Measurements from ENCODE around the gene ANO2.

The ANO2 gene

GRCh38 chr12:5964913-5965900 lies 20.1 kb upstream of the ANO2 start:
- FAIRE-seq, result no peak

GRCh38 chr12:5963515-5963914 lies 18.5 kb upstream of the ANO2 start:
- no peak for FAIRE-seq

DNA sequence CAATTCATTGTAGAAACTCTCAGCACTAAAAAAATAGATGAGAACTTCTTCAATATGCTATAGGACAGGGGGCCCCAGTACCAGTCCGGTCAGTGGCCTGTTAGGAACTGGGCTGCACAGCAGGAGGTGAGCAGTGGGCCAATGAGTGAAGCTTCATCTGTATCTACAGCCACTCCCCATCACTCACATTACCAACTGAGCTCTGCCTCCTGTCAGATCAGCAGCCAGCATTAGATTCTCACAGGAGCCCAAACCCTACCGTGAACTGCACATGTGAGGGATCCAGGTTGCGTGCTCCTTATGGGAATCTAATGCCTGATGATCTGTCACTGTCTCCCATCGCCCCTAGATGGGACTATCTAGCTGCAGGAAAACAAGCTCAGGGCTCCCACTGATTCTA lies 15.7 kb upstream of the ANO2 start:
- FAIRE-seq, result no peak

DNA sequence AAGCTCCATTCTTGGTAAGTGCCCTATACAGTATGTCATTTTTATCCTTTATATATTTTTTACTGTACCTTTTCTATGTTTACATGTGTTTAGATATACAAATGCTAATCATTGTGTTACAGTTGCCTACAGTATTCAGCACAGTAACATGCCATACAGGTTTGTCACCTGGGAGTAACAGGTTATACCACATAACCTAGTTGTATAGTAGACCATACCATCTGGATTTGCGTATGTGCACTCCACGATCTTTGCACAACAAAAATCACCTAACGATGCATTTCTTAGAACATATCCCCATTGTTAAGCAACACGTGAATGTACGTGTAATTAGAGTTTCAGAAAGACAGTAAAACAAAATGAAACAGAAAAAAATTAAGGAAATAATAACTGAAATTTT lies 11.9 kb upstream of the ANO2 start:
- FAIRE-seq, result no peak

GRCh38 chr12:5954661-5955060 lies 9.6 kb upstream of the ANO2 start:
- FAIRE-seq, result no peak

DNA sequence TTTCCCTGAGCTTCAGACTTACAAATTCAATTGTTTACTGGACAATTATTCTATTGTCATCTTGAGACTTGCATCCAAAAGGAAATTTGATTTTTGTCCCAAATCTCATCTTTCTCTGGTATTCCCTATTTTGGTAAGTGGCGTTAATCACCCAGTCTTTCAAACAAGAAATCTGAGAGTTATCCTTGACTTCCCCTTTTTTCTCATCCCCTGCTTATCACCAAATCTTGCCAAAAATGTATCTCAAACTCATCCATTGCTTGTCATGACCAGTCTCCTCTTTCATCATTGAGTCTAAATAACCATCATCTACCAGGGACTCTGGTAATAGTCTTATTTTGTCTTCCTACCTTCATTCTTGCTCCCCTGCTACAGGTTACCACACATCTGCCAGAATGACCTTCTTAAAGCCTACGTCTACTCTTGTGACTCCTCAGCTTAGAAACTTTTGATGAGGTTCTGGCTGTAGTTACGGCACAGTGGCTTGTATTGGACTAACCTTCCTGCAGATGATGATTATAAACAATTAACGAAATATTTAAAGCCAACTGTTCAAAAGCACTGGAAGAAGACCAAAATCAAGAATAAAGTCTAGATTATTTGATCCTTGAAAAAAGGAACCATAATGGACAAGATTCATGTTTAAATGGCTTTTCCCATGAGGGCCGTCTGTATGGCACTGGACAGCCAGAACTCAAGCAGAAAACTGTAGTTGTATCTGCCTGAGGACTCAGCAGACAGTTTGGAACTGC lies 9.0 kb upstream of the ANO2 start:
- FAIRE-seq, result no peak

GRCh38 chr12:5952031-5952430 lies 7.0 kb upstream of the ANO2 start:
- FAIRE-seq, result no peak

DNA sequence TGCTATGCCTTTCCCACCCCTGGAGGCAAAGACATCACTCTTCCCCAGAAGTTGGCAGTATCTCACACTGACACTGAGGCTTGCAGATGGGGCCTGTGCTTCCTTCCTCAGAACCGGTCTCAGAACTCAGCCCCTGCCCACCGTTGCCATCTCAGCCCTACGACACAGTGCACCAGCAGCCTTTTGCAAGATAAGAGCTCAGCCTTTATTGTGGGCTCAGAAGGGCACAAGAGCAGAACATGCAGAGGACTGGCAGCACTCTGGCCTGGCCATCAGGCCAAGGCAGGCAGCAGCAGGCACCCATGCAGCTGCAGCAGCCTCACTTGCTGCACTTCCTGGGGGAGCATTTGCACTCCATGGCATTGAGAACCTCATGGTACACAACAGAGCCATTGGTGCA lies 3.6 kb upstream of the ANO2 start:
- FAIRE-seq, result no peak

GRCh38 chr12:5947006-5947405 lies 1.9 kb upstream of the ANO2 start:
- FAIRE-seq, result no peak

DNA sequence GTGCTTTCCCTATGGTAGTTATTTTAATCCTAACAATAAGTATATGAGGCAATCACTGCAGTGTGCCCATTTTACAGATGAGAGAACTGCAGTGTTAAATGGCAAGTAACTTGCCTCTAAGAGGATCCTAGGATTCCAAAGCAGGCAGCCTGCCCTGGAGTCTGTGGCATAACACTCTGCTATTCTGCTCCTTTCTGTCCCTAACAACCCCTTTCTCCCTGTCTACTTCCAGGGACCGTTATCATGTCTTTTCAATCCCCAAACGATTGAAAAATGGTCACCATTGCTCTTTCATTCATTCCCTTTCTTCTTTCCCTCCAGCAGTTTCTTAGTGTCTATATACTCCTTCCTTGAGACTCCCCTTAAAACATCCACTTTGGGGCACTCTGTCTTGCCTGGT lies 1.3 kb upstream of the ANO2 start:
- no peak for FAIRE-seq

GRCh38 chr12:5944688-5945070 lies 380 bp downstream of the ANO2 start:
- FAIRE-seq, result no peak

DNA sequence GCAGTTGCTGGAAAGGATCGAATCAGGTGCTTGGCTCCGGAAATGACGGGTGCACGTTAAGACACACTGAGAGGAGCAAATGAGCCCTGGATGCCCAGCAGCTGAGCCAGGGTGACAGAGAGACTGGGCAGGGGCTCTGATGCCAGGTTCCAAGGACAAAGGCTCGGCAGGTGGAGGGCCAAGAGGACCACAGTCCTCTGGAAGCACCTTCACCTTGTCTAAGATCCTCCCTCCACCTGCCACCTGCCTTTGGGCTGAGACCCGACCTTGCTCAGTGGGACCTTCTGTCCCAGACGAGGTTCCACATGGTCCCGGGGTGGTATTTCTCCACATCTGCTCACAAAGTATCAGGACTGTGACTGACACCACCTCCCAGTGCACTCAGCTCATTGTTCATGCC lies 1.0 kb downstream of the ANO2 start:
- FAIRE-seq, result no peak

GRCh38 chr12:5941907-5942306 lies 3.2 kb downstream of the ANO2 start:
- no peak for FAIRE-seq

GRCh38 chr12:5927732-5928516 lies 17.1 kb downstream of the ANO2 start:
- FAIRE-seq, result no peak

GRCh38 chr12:5925646-5926045 lies 19.4 kb downstream of the ANO2 start:
- no peak for FAIRE-seq

- no peak for FAIRE-seq
These were observed 20.7 kb downstream of the ANO2 start for GRCh38 chr12:5924342-5924741.

- no peak for FAIRE-seq
These were observed 21.3 kb downstream of the ANO2 start for GRCh38 chr12:5923751-5924150.

DNA sequence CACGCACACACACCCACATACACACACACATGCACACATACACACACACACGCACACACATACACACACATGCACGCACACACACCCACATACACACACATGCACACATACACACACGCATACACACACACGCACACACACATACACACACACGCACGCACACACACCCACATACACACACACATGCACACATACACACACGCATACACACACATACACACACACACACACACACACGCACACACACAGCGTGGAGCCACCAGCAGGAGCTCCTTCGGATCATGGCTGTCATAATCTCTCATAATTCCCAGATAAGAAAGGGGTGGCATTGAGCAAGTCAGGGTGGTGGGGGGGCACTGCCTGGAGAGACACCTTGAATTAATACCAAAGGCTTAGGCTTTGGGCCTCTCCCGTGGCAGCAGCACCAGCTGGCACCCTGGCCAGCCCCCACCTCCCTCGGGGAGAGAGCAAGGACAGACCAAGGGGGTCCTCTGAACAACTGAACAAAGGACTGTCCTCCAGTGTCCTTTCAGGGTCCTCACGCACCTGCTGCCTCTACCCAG lies 21.9 kb downstream of the ANO2 start:
- no peak for FAIRE-seq

DNA sequence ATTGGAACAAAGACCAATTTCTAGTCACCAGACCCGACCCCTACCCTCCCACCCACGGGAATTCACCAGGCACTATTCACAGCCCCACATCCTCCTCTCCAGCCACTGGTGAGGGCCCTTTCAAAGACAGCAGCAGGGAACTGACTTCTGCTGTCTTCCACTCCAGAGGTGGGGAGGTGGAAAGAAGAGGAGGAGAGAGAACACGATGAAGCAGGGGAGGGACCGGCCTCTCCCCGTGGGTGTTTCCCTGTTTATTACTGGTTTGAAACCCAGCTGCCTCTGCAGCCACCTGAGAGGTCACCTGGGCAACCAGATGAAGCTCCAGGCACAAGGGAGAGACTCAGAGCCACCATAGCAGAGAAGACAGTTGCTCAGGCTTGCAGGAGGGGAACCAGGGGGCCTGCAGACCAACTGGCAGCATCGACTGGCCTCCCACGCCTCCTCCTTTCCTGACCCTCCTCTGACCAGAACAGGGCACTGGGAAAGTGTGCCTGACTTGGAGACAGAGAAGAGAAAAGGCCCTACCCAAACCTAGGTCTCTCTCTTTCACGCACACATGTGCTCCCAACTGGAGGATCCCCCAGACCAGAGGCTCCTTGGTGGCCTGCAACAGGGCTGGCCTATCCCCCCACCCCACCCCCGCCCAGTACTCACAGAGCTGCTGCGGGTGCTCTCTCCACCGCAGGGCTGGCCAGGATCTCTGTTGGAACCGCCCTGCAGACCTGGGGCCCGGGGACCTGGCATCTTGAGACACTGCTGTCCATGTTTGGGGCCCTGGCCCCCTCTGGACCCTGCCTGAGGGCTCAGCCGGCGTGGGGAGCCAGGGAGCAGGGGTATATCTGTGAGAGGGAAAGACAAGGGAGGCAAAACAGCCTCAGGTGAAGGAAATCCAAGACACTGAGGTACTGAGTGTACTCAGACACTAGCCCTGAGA lies 22.8 kb downstream of the ANO2 start:
- no peak for FAIRE-seq

DNA sequence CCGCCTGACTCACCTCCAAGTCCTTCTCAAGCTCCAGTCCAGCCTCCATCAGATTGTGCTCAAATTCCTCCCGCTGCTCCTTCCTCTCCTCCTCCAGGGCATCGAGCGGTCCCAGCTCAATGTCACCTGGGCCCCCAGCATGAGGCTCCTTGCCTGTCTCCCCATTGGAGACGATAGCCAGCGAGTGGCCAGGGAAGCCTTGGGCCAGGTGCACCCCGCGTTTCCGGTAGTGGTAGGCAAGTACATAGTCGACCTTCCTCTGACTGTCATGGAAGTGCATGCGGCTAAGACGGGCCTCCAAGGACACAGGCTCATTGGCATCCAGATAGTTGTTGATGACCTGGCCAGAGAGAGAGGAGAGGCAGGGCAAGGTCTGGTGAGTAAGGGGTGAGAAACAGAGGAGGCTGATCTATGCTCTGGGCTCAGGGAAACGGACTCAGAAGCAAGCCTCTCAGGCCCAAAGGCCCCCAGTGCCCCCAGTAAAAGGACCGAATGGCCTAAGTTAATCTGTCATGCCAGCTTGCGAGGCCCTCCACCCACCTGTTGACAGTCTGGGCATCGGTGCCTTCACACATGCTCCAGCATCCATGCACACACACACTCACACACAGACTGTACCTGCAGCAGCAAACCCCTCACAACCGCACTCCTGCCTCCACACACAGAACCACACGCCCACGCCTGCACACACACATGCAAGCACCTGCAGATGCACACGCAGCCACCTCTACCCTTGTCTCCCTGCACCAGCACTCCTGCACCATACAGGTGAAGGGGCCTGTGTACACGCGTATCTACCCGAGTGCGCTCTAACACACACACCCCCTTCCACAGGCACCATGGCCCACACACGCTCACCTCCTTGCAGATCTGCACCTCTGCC lies 23.8 kb downstream of the ANO2 start:
- no peak for FAIRE-seq

GRCh38 chr12:5916785-5917290 lies 28.2 kb downstream of the ANO2 start:
- FAIRE-seq, result no peak
